ENCODE data around the gene SEMA6A.

DNA sequence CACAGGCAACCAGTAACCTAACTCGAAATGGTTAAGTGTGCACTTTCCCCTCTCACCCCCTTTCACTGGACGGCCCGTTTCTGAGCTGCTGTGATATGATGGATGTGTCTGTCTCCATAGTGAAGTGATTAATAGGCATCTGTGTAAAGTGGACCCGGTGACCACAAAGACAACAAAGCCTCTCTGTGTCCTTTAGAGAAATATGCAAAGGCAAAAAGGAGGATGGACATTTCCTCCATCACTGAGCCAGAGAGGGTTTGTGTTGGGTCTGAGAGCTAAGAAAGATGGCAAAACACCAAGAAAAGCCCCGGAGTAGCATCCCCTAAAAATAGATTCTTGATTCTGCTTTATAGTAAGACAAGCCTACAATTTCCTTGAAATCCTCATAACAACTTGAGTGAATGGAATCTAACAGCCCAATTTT, 120.6 kb downstream of the SEMA6A start:
- no peak for TF ChIP-seq PRDM15 (CRISPR knock-in tag; IDR thresholded peaks at IDR 0.05)
- TF ChIP-seq ZNF425 (CRISPR knock-in tag; conservative IDR thresholded peaks at IDR 0.05): no peak
- no peak for TF ChIP-seq CREB1 (CRISPR knock-in tag; IDR thresholded peaks at IDR 0.05)
- TF ChIP-seq, protein P1, sequence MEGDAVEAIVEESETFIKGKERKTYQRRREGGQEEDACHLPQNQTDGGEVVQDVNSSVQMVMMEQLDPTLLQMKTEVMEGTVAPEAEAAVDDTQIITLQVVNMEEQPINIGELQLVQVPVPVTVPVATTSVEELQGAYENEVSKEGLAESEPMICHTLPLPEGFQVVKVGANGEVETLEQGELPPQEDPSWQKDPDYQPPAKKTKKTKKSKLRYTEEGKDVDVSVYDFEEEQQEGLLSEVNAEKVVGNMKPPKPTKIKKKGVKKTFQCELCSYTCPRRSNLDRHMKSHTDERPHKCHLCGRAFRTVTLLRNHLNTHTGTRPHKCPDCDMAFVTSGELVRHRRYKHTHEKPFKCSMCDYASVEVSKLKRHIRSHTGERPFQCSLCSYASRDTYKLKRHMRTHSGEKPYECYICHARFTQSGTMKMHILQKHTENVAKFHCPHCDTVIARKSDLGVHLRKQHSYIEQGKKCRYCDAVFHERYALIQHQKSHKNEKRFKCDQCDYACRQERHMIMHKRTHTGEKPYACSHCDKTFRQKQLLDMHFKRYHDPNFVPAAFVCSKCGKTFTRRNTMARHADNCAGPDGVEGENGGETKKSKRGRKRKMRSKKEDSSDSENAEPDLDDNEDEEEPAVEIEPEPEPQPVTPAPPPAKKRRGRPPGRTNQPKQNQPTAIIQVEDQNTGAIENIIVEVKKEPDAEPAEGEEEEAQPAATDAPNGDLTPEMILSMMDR (IDR thresholded peaks at IDR 0.05): no peak
- no peak for TF ChIP-seq USF1 (CRISPR knock-in tag; IDR thresholded peaks at IDR 0.05)
- TF ChIP-seq, protein P2, sequence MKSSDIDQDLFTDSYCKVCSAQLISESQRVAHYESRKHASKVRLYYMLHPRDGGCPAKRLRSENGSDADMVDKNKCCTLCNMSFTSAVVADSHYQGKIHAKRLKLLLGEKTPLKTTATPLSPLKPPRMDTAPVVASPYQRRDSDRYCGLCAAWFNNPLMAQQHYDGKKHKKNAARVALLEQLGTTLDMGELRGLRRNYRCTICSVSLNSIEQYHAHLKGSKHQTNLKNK (CRISPR knock-in tag; IDR thresholded peaks at IDR 0.05): no peak
- TF ChIP-seq FOXJ3 (CRISPR knock-in tag; IDR thresholded peaks at IDR 0.05; ENCODE audit: borderline replicate concordance): no peak
- no peak for TF ChIP-seq E2F4 (CRISPR knock-in tag; IDR thresholded peaks at IDR 0.05; ENCODE audit: borderline replicate concordance, low read depth)
- TF ChIP-seq ETV6 (CRISPR knock-in tag; IDR thresholded peaks at IDR 0.05): no peak
- TF ChIP-seq USF2 (CRISPR knock-in tag; IDR thresholded peaks at IDR 0.05): no peak
- no peak for TF ChIP-seq ZNF317 (CRISPR knock-in tag; IDR thresholded peaks at IDR 0.05; ENCODE audit: borderline replicate concordance, low read depth)
- TF ChIP-seq TP53 (CRISPR knock-in tag; IDR thresholded peaks at IDR 0.05): no peak
- no peak for TF ChIP-seq ZNF232 (CRISPR knock-in tag; IDR thresholded peaks at IDR 0.05)
- TF ChIP-seq IRF2 (CRISPR knock-in tag; IDR thresholded peaks at IDR 0.05; ENCODE audit: borderline replicate concordance, low read depth): no peak
